SKM-1 (cell line): ENCODE data around the gene FGF2.
"Not testable (repeated sequence)": the region's sequence is repeated elsewhere in the genome, so short reads cannot be mapped to it uniquely, and the experiment has no call there.

ENCODE experiments used
- DNase-seq: peaks from one replicate; lab custom pipeline; 2025; ENCODE audit not compliant: unreplicated experiment; lab: John Stamatoyannopoulos, UW

Gene FGF2

GRCh38 chr4:122812823-122813222 is 13.8 kb upstream of the FGF2 start:
- DNase-seq: not testable (repeated sequence)

- no peak for DNase-seq
These were observed 12.2 kb upstream of the FGF2 start for GRCh38 chr4:122814426-122814825.

GRCh38 chr4:122815248-122815647 is 11.4 kb upstream of the FGF2 start:
- no peak for DNase-seq

- no peak for DNase-seq
These were observed 10.2 kb upstream of the FGF2 start for GRCh38 chr4:122816476-122816875.

GRCh38 chr4:122819708-122820449 is 6.8 kb upstream of the FGF2 start:
- DNase-seq: no peak

- no peak for DNase-seq
These were observed 5.5 kb upstream of the FGF2 start for GRCh38 chr4:122821092-122821491.

- no peak for DNase-seq
These were observed 4.2 kb upstream of the FGF2 start for GRCh38 chr4:122822466-122822865.

GRCh38 chr4:122823476-122823875 is 3.2 kb upstream of the FGF2 start:
- DNase-seq: no peak

- no peak for DNase-seq
These were observed 2.0 kb upstream of the FGF2 start for GRCh38 chr4:122824616-122825015.

- no peak for DNase-seq
These were observed 528 bp upstream of the FGF2 start for GRCh38 chr4:122826079-122826527.

- DNase-seq: no peak
These were observed 737 bp downstream of the FGF2 start for GRCh38 chr4:122827258-122827878.

GRCh38 chr4:122827879-122828601 is 1.4 kb downstream of the FGF2 start:
- DNase-seq: no peak

- no peak for DNase-seq
These were observed 3.9 kb downstream of the FGF2 start for GRCh38 chr4:122830426-122831095.

- no peak for DNase-seq
These were observed 5.0 kb downstream of the FGF2 start for GRCh38 chr4:122831515-122832196.

GRCh38 chr4:122832732-122833131 is 6.1 kb downstream of the FGF2 start:
- DNase-seq: no peak

- no peak for DNase-seq
These were observed 7.4 kb downstream of the FGF2 start for GRCh38 chr4:122833999-122834398.

- DNase-seq: no peak
These were observed 10.3 kb downstream of the FGF2 start for GRCh38 chr4:122836941-122837340.

- no peak for DNase-seq
These were observed 11.4 kb downstream of the FGF2 start for GRCh38 chr4:122838034-122838433.

- no peak for DNase-seq
These were observed 15.8 kb downstream of the FGF2 start for GRCh38 chr4:122842392-122842791.

GRCh38 chr4:122842984-122843531 is 16.4 kb downstream of the FGF2 start:
- no peak for DNase-seq

GRCh38 chr4:122844391-122844790 is 17.8 kb downstream of the FGF2 start:
- not testable (repeated sequence) for DNase-seq
